ENCODE data around the gene CARD8.

The CARD8 gene

DNA sequence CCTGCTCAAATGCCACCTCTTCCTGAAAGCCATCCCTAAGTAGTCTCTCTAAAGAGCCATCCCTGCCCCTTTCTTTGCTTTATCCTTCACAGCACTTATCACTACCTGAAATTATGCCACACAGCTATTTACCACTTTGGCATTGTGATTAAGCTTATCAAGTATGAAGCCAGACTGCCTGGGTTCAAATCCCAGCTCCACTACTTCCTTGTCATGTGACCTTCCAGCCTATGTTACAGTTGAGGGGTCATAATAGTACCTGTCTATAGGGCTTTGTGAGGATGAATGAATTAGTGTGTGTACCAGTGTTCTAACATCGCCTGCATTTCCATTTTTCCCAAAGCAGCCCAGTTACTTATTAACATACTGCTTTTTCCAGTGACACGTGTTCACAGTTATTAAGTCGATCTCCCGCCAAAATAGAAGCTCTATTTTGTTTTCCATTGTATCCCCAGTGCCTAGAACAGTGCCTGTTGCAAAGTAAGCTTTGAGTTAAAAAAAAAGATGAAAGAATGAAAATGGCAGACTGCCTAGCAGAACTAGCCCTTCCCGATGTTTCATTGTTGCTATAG, 52.4 kb downstream of the CARD8 start:
- ChIA-PET CTCF (interaction anchor here (1.4 kb wide), 1 partner anchor 9 kb away, joined by 3 read pairs; no protein-coding TSS in a partner anchor), POLR2A (ENCODE audit: low non-redundant PET) (interaction anchor here (0.5 to 1.1 kb wide), 2 partner anchors 32 to 290 kb away, joined by 3 to 6 read pairs; no protein-coding TSS in a partner anchor)
- DNase-seq (ENCODE audit: low spot score) = no peak

GRCh38 chr19:48196933-48197665, 58.6 kb downstream of the CARD8 start:
- ChIA-PET POLR2A (ENCODE audit: low non-redundant PET) (interaction anchor here (0.6 kb wide), 1 partner anchor 12 kb away, joined by 4 read pairs; no protein-coding TSS in a partner anchor), CTCF (no interaction called here)
- no peak for DNase-seq (ENCODE audit: low spot score)
- H3K27ac ChIP-seq = peak overlapping the region; percentile 11; the same call in 1 of the 2 replicates
- TF ChIP-seq, protein P1, sequence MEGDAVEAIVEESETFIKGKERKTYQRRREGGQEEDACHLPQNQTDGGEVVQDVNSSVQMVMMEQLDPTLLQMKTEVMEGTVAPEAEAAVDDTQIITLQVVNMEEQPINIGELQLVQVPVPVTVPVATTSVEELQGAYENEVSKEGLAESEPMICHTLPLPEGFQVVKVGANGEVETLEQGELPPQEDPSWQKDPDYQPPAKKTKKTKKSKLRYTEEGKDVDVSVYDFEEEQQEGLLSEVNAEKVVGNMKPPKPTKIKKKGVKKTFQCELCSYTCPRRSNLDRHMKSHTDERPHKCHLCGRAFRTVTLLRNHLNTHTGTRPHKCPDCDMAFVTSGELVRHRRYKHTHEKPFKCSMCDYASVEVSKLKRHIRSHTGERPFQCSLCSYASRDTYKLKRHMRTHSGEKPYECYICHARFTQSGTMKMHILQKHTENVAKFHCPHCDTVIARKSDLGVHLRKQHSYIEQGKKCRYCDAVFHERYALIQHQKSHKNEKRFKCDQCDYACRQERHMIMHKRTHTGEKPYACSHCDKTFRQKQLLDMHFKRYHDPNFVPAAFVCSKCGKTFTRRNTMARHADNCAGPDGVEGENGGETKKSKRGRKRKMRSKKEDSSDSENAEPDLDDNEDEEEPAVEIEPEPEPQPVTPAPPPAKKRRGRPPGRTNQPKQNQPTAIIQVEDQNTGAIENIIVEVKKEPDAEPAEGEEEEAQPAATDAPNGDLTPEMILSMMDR (conservative IDR thresholded peaks at IDR 0.05; ENCODE audit: low read depth) = no peak

More for the DNA sequence above, 52.4 kb downstream of the CARD8 start:
- H3K27ac ChIP-seq = peak overlapping the region; percentile 80
- TF ChIP-seq, protein P1 (conservative IDR thresholded peaks at IDR 0.05; ENCODE audit: low read depth) = no peak

DNA sequence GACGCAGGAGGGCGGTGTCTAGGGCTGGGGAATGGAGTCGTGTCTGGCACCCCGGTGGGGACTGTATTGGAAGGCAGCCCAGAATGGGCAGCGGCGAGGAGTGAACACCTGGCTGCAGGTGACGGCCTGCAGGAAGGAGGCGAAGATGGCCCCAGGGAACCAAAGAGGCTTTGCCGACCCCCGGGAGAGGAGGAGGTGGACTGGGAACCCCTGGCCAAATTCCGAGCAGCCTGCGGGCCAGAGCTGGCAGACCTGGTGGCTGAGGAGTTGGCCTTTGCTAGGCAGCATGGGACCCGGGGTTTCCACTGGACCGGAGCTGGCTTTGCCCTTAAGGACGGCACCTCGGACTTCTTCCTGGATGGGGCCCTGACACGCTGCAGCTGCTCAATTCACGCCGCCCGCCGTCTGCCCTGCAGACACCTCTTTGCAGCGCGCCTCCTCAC, 59.4 kb downstream of the CARD8 start:
- peak overlapping the region; percentile 11; the same call in 1 of the 2 replicates for H3K27ac ChIP-seq
- ChIA-PET POLR2A (ENCODE audit: low non-redundant PET) (interaction anchor here (0.6 kb wide), 1 partner anchor 13 kb away, joined by 4 read pairs; no protein-coding TSS in a partner anchor), CTCF (no interaction called here)
- DNase-seq (ENCODE audit: low spot score) = no peak
- TF ChIP-seq, protein P1 (conservative IDR thresholded peaks at IDR 0.05; ENCODE audit: low read depth) = no peak

GRCh38 chr19:48194844-48195830, 60.6 kb downstream of the CARD8 start:
- CTCF ChIA-PET = interaction anchor here (1.5 kb wide), 1 partner anchor 8 kb away, joined by 3 read pairs; no protein-coding TSS in a partner anchor
- POLR2A ChIA-PET (ENCODE audit: low non-redundant PET) = no interaction called here
- H3K27ac ChIP-seq = no peak overlapping the region
- no peak for DNase-seq (ENCODE audit: low spot score)
- TF ChIP-seq, protein P1 (conservative IDR thresholded peaks at IDR 0.05; ENCODE audit: low read depth) = no peak

DNA sequence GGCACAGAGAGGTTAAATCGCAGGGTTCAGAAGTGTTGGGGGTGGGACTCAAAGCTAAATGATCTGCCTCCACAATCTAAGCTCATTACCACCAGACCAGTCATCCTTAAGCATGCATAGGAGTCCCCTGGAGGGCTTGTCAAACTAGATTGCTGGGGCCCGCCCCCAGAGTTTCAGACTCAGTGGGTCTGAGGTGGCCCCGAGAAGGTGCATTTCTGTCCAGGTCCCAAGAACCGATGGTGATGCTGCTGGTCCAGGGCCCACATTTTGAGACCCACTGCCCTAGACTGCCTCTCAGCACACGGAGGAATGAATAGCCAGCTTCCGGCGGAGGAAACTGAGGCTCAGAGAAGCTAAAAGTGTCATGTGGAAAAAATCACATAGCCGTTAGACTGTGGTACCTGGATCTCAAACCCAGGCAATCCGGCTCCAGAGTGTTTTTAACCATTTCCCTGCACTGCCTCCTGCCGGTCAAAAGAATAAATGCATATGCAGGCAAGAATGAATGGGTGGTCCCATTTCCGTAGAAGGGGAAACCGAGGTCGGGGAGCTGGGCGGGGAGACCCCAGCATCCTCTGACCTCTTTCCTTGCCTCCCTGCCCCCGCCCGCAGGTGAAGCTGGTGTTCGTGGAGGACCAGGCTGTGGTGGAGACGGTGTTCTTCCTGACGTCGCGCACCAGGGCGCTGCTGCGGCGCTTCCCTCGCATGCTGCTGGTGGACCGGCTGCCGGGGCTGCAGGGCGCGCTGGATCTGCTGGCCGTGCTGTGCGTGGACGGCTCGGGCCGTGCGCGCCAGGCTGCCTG, 61.5 kb downstream of the CARD8 start:
- no peak for DNase-seq (ENCODE audit: low spot score)
- POLR2A ChIA-PET (ENCODE audit: low non-redundant PET) = no interaction called here
- H3K27ac ChIP-seq = no peak overlapping the region
- TF ChIP-seq, protein P1 (conservative IDR thresholded peaks at IDR 0.05; ENCODE audit: low read depth) = peak; percentile 34
- CTCF ChIA-PET = interaction anchor here (0.7 to 1.5 kb wide), 2 partner anchors 9 to 75 kb away, joined by 3 read pairs; no protein-coding TSS in a partner anchor

All from RWPE1 (cell line).